Measurements from ENCODE around the gene RBFOX2. TPM values are rescaled to one million over a fixed set of nuclear protein-coding genes. Genes with fewer than 3 reads are reported as not detected.

Gene RBFOX2
- polyA plus RNA-seq, 3 donors: 123 to 136 (median 132) TPM

- DNase-seq (ENCODE audit: low read depth in 3 of 3, low spot score in 2 of 3): no peak
Observed at GRCh38 chr22:35952576-35952975, 76.0 kb downstream of the RBFOX2 start.

GRCh38 chr22:35950262-35950661, 78.4 kb downstream of the RBFOX2 start:
- DNase-seq (ENCODE audit: low read depth in 3 of 3, low spot score in 2 of 3): no peak

DNA sequence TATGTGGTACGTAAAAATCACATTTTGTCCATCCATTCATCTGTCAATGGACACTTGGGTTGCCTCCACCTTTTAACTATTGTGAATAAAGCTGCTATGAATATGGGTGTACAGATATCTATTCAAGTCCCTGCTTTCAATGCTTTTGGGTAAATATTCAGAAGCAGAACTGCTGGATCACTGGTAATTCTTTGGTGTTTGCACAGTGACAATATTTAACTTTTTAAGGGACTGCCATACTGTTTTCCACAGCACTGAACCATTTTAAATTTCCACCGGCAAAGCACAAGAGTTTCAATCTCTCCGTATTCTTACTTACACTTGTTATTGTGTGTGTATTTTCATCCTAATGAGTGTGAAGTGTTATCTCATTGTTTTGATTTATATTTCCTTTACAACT, 79.4 kb downstream of the RBFOX2 start:
- no peak for DNase-seq (ENCODE audit: low read depth in 3 of 3, low spot score in 2 of 3)

DNA sequence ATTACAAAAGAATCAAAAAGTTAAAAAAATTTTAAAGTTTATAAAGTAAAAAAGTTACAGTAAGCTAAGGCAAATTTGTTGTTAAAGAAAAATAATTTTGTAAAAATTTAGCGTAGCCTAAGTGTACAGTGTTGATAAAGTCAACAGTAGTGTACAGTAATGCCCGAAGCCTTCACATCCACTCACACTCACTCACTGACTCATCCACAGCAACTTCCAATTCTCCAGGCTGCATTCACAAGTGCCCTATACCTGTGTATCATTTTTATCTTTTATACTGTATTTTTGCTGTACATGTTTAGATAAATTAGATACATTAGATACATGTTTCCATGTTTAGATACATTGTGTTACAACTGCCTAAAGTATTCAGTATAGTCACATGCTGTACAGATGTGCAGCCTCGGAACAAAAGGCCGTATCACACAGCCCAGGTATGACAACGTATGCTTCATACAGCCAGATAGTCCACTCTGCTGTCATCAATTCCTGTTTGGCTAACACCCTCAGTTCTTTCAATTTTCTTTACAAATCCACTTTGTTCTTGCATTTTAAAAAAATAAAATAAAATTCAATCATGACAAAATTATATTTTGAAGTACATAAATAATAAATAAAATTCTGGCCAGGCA, 80.7 kb downstream of the RBFOX2 start:
- no peak for DNase-seq (ENCODE audit: low read depth in 3 of 3, low spot score in 2 of 3)

DNA sequence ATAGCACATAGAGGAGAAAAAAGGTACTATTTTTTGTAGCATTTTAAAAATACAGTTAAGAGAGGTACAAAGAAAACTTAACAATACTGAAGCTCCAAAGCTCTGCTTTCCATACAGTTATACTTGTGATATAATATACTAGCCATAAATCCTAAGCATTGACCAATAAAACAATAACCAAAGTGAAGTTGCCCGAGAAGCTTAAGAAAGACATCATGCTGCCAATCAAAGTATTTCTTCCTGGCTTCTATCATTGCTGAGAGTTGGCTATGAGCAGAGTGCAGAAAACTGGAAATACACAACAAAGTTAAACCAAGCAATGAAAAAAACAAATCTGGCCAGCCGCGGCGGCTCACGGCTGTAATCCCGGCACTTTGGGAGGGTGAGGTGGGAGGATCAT, 84.2 kb downstream of the RBFOX2 start:
- no peak for DNase-seq (ENCODE audit: low read depth in 3 of 3, low spot score in 2 of 3)

- no peak for DNase-seq (ENCODE audit: low read depth in 3 of 3, low spot score in 2 of 3)
Observed at GRCh38 chr22:35940166-35940565, 88.5 kb downstream of the RBFOX2 start.

DNA sequence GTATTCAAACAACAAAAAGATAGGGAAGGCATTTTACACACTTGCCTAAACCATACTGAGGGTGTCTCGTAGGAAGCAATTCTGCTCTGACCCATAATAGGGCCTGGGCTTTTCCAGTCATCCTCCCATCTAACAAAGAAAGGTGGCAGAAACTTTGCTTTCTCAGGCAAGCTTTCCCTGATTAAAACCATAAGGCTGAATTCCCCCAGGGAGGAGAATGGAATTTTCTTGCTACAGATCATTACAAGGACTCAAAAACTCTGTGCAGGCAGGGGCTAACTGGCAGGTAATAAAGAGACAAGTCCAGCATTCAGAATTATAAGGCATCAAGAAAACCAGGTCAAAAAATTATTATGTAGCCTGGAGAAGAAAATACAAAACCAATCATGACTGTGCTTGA, 90.4 kb downstream of the RBFOX2 start:
- no peak for DNase-seq (ENCODE audit: low read depth in 3 of 3, low spot score in 2 of 3)

- peak in 2 of 3 donors; percentile 36 to 57 for DNase-seq (ENCODE audit: low read depth in 3 of 3, low spot score in 2 of 3)
Observed at GRCh38 chr22:35930933-35931332, 97.7 kb downstream of the RBFOX2 start.

DNA sequence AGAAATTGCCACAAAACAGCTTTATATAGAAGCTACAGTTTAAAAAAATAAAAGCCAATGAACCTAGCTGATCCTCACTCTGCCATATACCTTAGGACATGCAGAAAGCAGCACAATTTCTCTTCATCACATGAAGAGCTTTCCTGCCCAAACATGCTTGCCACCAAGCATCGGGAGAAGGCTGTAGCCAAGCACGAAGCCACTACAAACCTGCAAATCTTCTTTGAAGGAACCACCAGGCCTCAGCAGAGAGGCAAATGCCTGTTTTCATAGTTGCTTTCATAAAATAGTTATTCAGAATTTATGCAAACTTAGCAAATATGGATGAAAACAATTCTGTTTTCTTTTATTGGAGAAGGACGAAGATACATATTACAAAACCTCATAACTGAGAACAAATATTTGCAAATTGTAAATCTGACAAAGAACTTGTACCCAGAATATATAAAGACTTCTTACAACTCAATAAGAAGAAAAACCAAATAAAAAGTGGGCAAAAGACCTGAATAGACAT, 100.3 kb downstream of the RBFOX2 start:
- DNase-seq (ENCODE audit: low read depth in 3 of 3, low spot score in 2 of 3): no peak

GRCh38 chr22:35923026-35923425, 105.6 kb downstream of the RBFOX2 start:
- DNase-seq (ENCODE audit: low read depth in 3 of 3, low spot score in 2 of 3): no peak

- peak in 1 of 3 donors; percentile 36 for DNase-seq (ENCODE audit: low read depth in 3 of 3, low spot score in 2 of 3)
Observed at GRCh38 chr22:35921777-35922176, 106.8 kb downstream of the RBFOX2 start.

- DNase-seq (ENCODE audit: low read depth in 3 of 3, low spot score in 2 of 3): no peak
Observed at GRCh38 chr22:35921044-35921443, 107.6 kb downstream of the RBFOX2 start.

DNA sequence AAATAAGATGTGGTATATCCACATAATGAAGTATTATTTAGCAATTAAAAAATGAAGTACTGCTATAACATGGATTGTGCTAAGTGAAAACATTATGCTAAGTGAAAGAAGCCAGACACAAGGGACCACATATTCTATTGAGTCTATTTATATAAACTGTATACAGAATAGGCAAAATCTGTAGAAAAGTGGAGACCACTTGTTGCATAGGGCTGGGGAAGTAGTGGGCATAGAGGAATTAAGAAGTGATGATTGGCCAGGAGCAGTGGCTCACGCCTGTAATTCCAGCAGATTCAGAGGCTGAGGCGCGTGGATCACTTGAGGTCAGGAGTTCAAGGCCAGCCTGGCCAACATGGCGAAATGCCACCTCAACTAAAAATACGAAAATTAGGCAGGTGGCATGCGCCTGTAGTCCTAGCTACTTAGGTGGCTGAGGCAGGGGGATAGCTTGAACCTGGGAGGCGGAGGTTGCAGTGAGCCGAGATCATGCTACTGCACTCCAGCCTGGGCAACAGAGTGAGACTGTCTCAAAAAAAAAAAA, 109.6 kb downstream of the RBFOX2 start:
- no peak for DNase-seq (ENCODE audit: low read depth in 3 of 3, low spot score in 2 of 3)

DNA sequence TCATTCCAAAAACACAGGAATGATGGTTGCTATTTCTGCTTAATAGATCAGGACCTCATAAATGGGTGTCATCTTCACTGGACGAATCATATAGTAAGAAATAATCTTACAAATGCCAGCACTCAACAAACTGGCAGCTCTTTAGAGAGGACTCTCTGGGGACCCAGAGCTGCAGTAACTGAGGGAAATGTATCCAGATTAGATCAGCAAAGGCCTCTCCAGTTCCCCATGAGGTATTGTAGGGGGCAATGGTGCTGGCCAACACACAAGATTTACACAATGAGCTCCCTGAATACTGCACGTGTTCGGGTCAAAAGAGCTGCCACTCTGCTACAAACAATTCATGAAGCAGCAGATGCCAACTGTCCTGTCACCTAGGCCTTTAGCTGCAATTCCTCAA, 110.2 kb downstream of the RBFOX2 start:
- DNase-seq (ENCODE audit: low read depth in 3 of 3, low spot score in 2 of 3): no peak

- DNase-seq (ENCODE audit: low read depth in 3 of 3, low spot score in 2 of 3): no peak
Observed at GRCh38 chr22:35917651-35918050, 111.0 kb downstream of the RBFOX2 start.

GRCh38 chr22:35915477-35916013, 113.1 kb downstream of the RBFOX2 start:
- DNase-seq (ENCODE audit: low read depth in 3 of 3, low spot score in 2 of 3): no peak

GRCh38 chr22:35914665-35915476, 113.8 kb downstream of the RBFOX2 start:
- DNase-seq (ENCODE audit: low read depth in 3 of 3, low spot score in 2 of 3): peak; percentile 78 to 92 (median 83)

DNA sequence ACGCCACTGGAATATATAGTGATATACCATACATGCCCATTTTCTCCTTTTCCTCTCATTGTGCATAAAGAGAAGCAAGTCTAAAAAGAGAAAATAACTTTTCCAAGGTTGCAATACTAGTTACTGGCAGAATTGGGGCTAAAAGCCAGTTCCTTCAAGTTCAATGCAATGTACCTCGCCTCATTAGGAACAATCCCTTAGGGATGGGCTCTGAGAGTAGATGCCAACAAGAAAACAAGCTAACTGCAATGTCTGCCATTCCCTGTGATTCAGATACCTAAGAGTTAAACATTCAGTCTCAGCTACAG, 114.3 kb downstream of the RBFOX2 start:
- DNase-seq (ENCODE audit: low read depth in 3 of 3, low spot score in 2 of 3): no peak

- DNase-seq (ENCODE audit: low read depth in 3 of 3, low spot score in 2 of 3): no peak
Observed at GRCh38 chr22:35913925-35914324, 114.7 kb downstream of the RBFOX2 start.

GRCh38 chr22:35912658-35913057, 116.0 kb downstream of the RBFOX2 start:
- DNase-seq (ENCODE audit: low read depth in 3 of 3, low spot score in 2 of 3): no peak

GRCh38 chr22:35911877-35912276, 116.7 kb downstream of the RBFOX2 start:
- no peak for DNase-seq (ENCODE audit: low read depth in 3 of 3, low spot score in 2 of 3)

DNA sequence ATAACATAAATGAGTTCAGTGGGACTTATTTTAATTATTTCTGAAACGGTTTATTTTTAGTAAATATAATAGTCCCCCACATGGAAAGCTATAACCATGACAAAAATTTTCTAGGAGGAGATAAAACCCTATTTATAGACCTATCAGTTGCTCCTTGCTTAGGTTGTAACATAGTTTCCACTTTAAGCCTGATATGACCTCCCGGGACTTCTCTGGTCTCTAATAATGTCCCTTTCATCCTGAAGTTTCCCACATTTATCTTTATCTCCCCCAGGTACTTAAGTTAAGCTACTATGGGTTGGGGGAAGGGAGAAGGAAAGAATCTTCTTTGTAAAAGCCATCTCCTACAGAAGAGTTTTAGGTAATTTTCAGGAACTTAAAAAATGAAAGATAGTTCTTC, 117.7 kb downstream of the RBFOX2 start:
- DNase-seq (ENCODE audit: low read depth in 3 of 3, low spot score in 2 of 3): no peak
